GM06990 (cell line): Measurements from ENCODE around the gene AXL.
A peak's percentile ranks its signal among the peaks of the same experiment; 100 is the strongest.

ENCODE experiments used
- DNase-seq: peaks from one replicate; pipeline ENCODE4 v3.0.0-alpha.2; 2011; ENCODE audit not compliant: insufficient read length; ENCODE audit errors: extremely low read depth
- H3K27me3 ChIP-seq: replicated peaks from 2 replicates; pipeline ENCODE4 v1.6.0; 2011; ENCODE audit warnings: low read length; ENCODE audit not compliant: control insufficient read depth, insufficient read depth
- H3K36me3 ChIP-seq: 2 replicates; pipeline ENCODE4 v1.5.1; 2011; ENCODE audit warnings: low read length; ENCODE audit not compliant: control insufficient read depth, insufficient read depth
- H3K4me3 ChIP-seq: replicated peaks from 2 replicates; pipeline ENCODE4 v1.5.1; 2011; ENCODE audit warnings: low read depth, mild to moderate bottlenecking, control low read depth, low read length
- CTCF ChIP-seq: IDR thresholded peaks from 2 replicates; pipeline ENCODE4 v1.5.1; 2011; ENCODE audit warnings: low read length, control low read depth, mild to moderate bottlenecking, inconsistent platforms; ENCODE audit not compliant: insufficient read depth, poor library complexity, severe bottlenecking

The AXL gene

GRCh38 chr19:41248895-41249294 lies 29.9 kb downstream of the AXL start:
- H3K36me3 ChIP-seq, result no peaks in the 10 kb centered on the region
- DNase-seq, result no peak
- no peak overlapping the region for H3K4me3 ChIP-seq

GRCh38 chr19:41249707-41250423 lies 30.8 kb downstream of the AXL start:
- no peak for TF ChIP-seq CTCF
- no peak overlapping the region for H3K4me3 ChIP-seq
- DNase-seq, result no peak
- H3K27me3 ChIP-seq, result no peaks in the 10 kb centered on the region
- H3K36me3 ChIP-seq, result no peaks in the 10 kb centered on the region

More at GRCh38 chr19:41248895-41249294, 29.9 kb downstream of the AXL start:
- TF ChIP-seq CTCF, result no peak
- H3K27me3 ChIP-seq, result no peaks in the 10 kb centered on the region

- H3K4me3 ChIP-seq, result no peak overlapping the region
- no peak for DNase-seq
- H3K36me3 ChIP-seq, result no peaks in the 10 kb centered on the region
- H3K27me3 ChIP-seq, result no peaks in the 10 kb centered on the region
- no peak for TF ChIP-seq CTCF
Observed at GRCh38 chr19:41253660-41254059, 34.6 kb downstream of the AXL start.

- no peak overlapping the region for H3K4me3 ChIP-seq
- H3K36me3 ChIP-seq, result no peaks in the 10 kb centered on the region
- DNase-seq, result no peak
- TF ChIP-seq CTCF, result no peak
- H3K27me3 ChIP-seq, result no peaks in the 10 kb centered on the region
Observed at GRCh38 chr19:41255171-41255570, 36.1 kb downstream of the AXL start.

- TF ChIP-seq CTCF, result no peak
- no peaks in the 10 kb centered on the region for H3K36me3 ChIP-seq
- peak overlapping the region; percentile 65 for H3K4me3 ChIP-seq
- DNase-seq, result no peak
- H3K27me3 ChIP-seq, result no peaks in the 10 kb centered on the region
Observed at GRCh38 chr19:41261474-41262190, 42.6 kb downstream of the AXL start.
